ENCODE measurements around the gene IMMP2L.

Gene IMMP2L

DNA sequence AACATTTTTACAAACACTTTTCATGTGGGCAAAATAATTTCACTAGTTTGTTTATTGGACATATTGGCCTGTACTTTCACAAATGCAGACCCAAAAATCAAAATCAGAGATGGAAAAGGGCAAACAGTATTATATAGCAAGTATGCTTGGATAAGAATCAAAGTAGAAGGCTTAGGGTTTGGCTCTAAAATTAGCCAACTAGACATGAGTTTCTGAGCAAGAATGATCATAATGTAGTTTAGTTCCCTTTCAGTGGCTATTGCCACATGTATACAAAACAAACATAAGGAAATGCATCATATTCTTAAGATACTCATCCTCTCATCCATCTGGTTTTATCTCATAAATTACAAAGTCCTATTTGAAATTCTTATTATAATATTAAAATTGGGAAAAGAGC is 132.5 kb downstream of the IMMP2L start:
- DNase-seq (ENCODE audit: low read depth), result no peak
- no peak overlapping the region for H3K4me3 ChIP-seq (ENCODE audit: low read length)
- TF ChIP-seq, protein P1, sequence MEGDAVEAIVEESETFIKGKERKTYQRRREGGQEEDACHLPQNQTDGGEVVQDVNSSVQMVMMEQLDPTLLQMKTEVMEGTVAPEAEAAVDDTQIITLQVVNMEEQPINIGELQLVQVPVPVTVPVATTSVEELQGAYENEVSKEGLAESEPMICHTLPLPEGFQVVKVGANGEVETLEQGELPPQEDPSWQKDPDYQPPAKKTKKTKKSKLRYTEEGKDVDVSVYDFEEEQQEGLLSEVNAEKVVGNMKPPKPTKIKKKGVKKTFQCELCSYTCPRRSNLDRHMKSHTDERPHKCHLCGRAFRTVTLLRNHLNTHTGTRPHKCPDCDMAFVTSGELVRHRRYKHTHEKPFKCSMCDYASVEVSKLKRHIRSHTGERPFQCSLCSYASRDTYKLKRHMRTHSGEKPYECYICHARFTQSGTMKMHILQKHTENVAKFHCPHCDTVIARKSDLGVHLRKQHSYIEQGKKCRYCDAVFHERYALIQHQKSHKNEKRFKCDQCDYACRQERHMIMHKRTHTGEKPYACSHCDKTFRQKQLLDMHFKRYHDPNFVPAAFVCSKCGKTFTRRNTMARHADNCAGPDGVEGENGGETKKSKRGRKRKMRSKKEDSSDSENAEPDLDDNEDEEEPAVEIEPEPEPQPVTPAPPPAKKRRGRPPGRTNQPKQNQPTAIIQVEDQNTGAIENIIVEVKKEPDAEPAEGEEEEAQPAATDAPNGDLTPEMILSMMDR (conservative IDR thresholded peaks at IDR 0.05; ENCODE audit: low read depth, low read length), result no peak

DNA sequence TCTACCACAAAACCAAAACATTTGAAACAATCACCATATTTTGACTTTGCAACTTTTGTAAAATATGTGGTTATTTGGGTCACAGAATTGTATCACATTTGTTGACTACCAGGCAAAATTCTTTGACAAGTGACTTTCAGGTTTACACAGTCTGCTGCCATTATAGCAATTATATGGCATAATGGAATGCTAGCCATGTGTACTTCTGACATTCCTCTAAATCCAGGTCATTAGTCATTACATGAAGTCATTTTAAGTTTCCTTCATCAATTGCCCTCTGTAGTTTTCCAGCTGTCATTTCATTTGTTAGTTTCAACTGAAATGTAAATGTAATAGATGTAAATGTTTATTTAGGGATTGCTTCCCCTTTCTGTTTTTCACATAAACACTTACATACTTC is 137.5 kb downstream of the IMMP2L start:
- no peak overlapping the region for H3K4me3 ChIP-seq (ENCODE audit: low read length)
- DNase-seq (ENCODE audit: low read depth), result peak; percentile 50
- TF ChIP-seq, protein P1 (conservative IDR thresholded peaks at IDR 0.05; ENCODE audit: low read depth, low read length), result no peak

DNA sequence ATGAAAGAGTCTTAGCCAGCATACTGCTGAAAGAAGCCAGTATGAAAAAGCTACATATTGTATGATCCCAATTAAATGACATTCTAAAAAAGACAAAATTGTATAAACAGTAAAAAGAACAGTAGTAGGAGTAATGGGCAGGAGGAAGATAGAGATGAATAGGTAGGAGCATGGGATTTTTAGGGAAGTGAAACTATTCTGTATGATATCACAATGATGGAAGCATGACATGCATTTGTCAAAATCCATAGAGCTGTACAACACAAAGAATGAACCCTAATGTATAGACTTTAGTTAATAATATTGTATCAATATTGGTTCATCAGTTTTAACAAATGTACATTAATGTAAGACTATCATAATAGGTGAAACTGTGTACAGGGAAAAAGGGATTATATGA is 147.9 kb downstream of the IMMP2L start:
- TF ChIP-seq, protein P1 (conservative IDR thresholded peaks at IDR 0.05; ENCODE audit: low read depth, low read length), result no peak
- no peak for DNase-seq (ENCODE audit: low read depth)
- no peak overlapping the region for H3K4me3 ChIP-seq (ENCODE audit: low read length)

DNA sequence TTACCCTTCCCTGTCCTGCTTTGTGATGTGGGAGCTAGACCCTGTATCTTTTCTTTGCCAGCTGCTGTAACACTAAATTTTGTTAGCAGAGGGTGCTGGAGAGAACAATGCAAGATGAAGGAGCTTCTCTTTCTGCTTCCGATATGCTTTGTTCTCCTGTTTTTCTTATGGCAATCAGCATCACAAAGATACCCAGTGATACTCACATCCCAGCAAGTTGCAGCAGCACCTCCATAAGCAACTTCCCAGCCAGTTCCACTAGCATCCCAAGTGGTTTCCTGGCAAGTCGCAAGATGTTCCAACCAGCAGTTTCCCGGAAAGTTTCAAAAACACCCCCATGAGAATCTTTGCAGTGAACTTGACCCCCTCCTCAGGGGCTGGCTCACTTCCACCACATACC is 148.6 kb downstream of the IMMP2L start:
- no peak for DNase-seq (ENCODE audit: low read depth)
- no peak overlapping the region for H3K4me3 ChIP-seq (ENCODE audit: low read length)
- TF ChIP-seq, protein P1 (conservative IDR thresholded peaks at IDR 0.05; ENCODE audit: low read depth, low read length), result no peak

DNA sequence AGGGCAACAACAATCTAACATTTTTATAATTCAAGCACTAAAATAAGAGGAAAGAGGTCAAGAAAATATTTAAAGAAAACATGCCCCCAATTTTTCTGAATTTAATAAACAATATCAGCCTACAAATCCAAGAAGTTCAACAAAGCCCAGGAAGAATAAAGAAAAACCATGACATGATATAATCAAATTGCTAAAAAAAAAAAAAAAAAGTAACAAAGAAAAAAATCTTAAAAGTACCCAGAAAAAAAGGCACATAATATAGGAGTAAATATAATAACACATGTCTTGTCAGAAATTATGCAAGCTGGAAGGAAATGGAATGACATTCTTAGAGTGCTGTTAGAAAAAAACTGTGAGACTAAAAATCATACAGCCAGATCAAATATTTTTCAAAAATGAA is 151.4 kb downstream of the IMMP2L start:
- DNase-seq (ENCODE audit: low read depth), result no peak
- H3K4me3 ChIP-seq (ENCODE audit: low read length), result no peak overlapping the region
- TF ChIP-seq, protein P1 (conservative IDR thresholded peaks at IDR 0.05; ENCODE audit: low read depth, low read length), result no peak

DNA sequence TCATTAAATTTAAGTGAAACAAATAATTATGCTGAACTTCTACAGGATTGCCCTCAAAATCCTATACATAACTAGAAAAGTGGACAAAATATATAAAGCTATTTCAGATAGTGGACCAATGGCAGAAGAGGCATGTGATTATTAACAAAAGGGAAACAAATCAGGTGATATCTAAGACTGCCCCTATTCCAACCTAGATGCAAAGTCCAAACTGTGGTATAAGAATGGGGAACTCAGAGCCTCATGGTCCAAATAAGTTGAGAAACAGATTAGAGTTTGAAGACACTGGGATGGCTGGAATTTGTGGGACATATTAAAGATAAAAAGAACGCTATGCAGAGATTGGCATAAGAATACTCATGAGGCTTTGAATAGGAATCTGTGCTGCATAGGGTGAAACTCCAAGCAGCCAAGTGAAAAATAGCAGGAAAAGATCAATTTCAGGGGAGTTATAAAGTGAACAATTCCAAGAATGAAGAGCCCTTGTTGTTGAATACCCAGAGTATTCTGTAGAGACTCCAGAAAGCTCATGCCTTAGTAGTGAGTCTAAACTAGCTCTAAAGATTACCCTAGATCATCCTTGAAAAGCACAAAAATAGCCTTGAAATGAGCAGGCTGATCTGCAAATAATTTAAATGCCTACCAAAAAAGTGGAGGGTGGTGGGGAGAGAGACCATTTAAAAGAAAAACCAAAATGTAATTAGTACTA is 152.4 kb downstream of the IMMP2L start:
- no peak overlapping the region for H3K4me3 ChIP-seq (ENCODE audit: low read length)
- TF ChIP-seq, protein P1 (conservative IDR thresholded peaks at IDR 0.05; ENCODE audit: low read depth, low read length), result no peak
- peak; percentile 46 for DNase-seq (ENCODE audit: low read depth)

DNA sequence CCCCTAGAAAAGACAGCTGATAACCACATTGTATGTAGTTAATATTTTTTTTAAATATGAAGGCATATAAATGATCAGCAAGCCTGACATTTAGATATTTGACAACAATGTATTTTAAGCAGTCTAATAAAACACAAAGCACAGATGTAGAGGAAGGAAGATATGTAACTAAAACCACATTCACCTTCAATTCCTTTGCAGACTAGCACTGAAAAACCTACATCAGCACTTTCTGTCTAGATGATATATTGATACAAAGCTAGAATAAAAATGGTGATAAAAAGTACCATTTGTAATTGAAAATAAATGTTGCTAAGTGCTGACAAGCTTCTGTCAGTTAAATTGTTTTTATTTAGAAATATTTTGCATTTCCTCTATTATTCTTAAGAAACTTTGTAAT is 153.6 kb downstream of the IMMP2L start:
- H3K4me3 ChIP-seq (ENCODE audit: low read length), result no peak overlapping the region
- TF ChIP-seq, protein P1 (conservative IDR thresholded peaks at IDR 0.05; ENCODE audit: low read depth, low read length), result no peak
- no peak for DNase-seq (ENCODE audit: low read depth)

Data from retinal pigment epithelial cell (primary cell).